SU-DHL-6 (cell line): ENCODE data around the gene IKZF2.

Experiments
- CTCF ChIP-seq: fragments of 200-600 bp; sonication (generic); IDR thresholded peaks from one replicate; pipeline ENCODE4 v1.5.1; 2017; ENCODE audit warnings: antibody characterized with exemption, mild to moderate bottlenecking, low read length, moderate library complexity; ENCODE audit not compliant: insufficient read depth, poor library complexity, severe bottlenecking
- EZH2phosphoT487 ChIP-seq: fragments of 200-600 bp; sonication (generic), shearing (Covaris generic); conservative IDR thresholded peaks from 2 replicates; pipeline ENCODE4 v1.6.1; 2018; ENCODE audit warnings: mild to moderate bottlenecking, antibody characterized with exemption, low read length, moderate library complexity, mixed read lengths

GRCh38 chr2:213107728-213108127 lies 43.7 kb downstream of the IKZF2 start:
- TF ChIP-seq CTCF = no peak
- no peak for TF ChIP-seq EZH2phosphoT487
